Measurements from ENCODE around the gene RACK1. TPM values are rescaled to one million over a fixed set of nuclear protein-coding genes. Genes with fewer than 3 reads are reported as not detected.
"Not testable (repeated sequence)": the region's sequence is repeated elsewhere in the genome, so short reads cannot be mapped to it uniquely, and the experiment has no call there.

RACK1 gene
- total RNA-seq, 4 donors from 2014 or later = 1,656 to 5,035 (median 2,557) TPM

- Histone ChIP-seq H3K36me3 (no peaks in the 10 kb centered on the region), H3K27ac (no peak overlapping the region), H3K4me1 (no peaks in the 10 kb centered on the region), H3K9me3 (no peaks in the 10 kb centered on the region), H3K4me3 (no peak overlapping the region), H3K27me3 (no peaks in the 10 kb centered on the region)
- TF ChIP-seq POLR2A (IDR thresholded peaks at IDR 0.05) (no peak), CTCF (IDR thresholded peaks at IDR 0.05) (no peak)
- intact Hi-C loops (cut with DNase I; ENCODE audit: low total_unique reads) = no loop called here
- no peak for DNase-seq
Measured at GRCh38 chr5:181281984-181282316, 38.2 kb upstream of the RACK1 start.

- no peaks in the 10 kb centered on the region for H3K4me1 ChIP-seq
- H3K9me3 ChIP-seq = no peaks in the 10 kb centered on the region
- DNase-seq = no peak
- H3K27me3 ChIP-seq = no peaks in the 10 kb centered on the region
- no peaks in the 10 kb centered on the region for H3K36me3 ChIP-seq
- no peak overlapping the region for H3K27ac ChIP-seq
- TF ChIP-seq CTCF (IDR thresholded peaks at IDR 0.05) (no peak), POLR2A (IDR thresholded peaks at IDR 0.05) (no peak)
- H3K4me3 ChIP-seq = no peak overlapping the region
- intact Hi-C loops (cut with DNase I; ENCODE audit: low total_unique reads) = no loop called here
Measured at GRCh38 chr5:181281077-181281983, 37.6 kb upstream of the RACK1 start.

GRCh38 chr5:181280251-181280762, 36.6 kb upstream of the RACK1 start:
- no peaks in the 10 kb centered on the region for H3K9me3 ChIP-seq
- H3K27ac ChIP-seq = no peak overlapping the region
- H3K4me1 ChIP-seq = no peaks in the 10 kb centered on the region
- DNase-seq = no peak
- intact Hi-C loops (cut with DNase I; ENCODE audit: low total_unique reads) = no loop called here
- TF ChIP-seq CTCF (IDR thresholded peaks at IDR 0.05) = no peak
- no peak for TF ChIP-seq POLR2A (IDR thresholded peaks at IDR 0.05)
- no peaks in the 10 kb centered on the region for H3K27me3 ChIP-seq
- H3K36me3 ChIP-seq = no peaks in the 10 kb centered on the region
- H3K4me3 ChIP-seq = no peak overlapping the region

GRCh38 chr5:181273433-181273744, 29.7 kb upstream of the RACK1 start:
- H3K27me3 ChIP-seq; H3K9me3 ChIP-seq; H3K4me3 ChIP-seq; H3K4me1 ChIP-seq; intact Hi-C loops (cut with DNase I; ENCODE audit: low total_unique reads); DNase-seq; H3K36me3 ChIP-seq; H3K27ac ChIP-seq: not testable (repeated sequence)

- intact Hi-C loops (cut with DNase I; ENCODE audit: low total_unique reads) = no loop called here
- no peak for DNase-seq
- H3K9me3 ChIP-seq = no peaks in the 10 kb centered on the region
- TF ChIP-seq CTCF (IDR thresholded peaks at IDR 0.05) (no peak), POLR2A (IDR thresholded peaks at IDR 0.05) (no peak)
- no peaks in the 10 kb centered on the region for H3K4me1 ChIP-seq
- H3K27me3 ChIP-seq = no peaks in the 10 kb centered on the region
- no peak overlapping the region for H3K27ac ChIP-seq
- H3K4me3 ChIP-seq = no peak overlapping the region
- no peaks in the 10 kb centered on the region for H3K36me3 ChIP-seq
Measured at GRCh38 chr5:181271081-181271480, 27.4 kb upstream of the RACK1 start.

- H3K27me3 ChIP-seq; H3K4me3 ChIP-seq; H3K36me3 ChIP-seq; H3K4me1 ChIP-seq; DNase-seq; H3K27ac ChIP-seq; intact Hi-C loops (cut with DNase I; ENCODE audit: low total_unique reads); H3K9me3 ChIP-seq: not testable (repeated sequence)
Measured at GRCh38 chr5:181267907-181268306, 24.2 kb upstream of the RACK1 start.

- H3K4me1 ChIP-seq; H3K4me3 ChIP-seq; H3K36me3 ChIP-seq; H3K27ac ChIP-seq; DNase-seq; intact Hi-C loops (cut with DNase I; ENCODE audit: low total_unique reads); H3K9me3 ChIP-seq; H3K27me3 ChIP-seq: not testable (repeated sequence)
Measured at GRCh38 chr5:181267291-181267904, 23.7 kb upstream of the RACK1 start.

Data from uterus (tissue), 4 donors.